Measurements from ENCODE around the gene FAM83F.

DNA sequence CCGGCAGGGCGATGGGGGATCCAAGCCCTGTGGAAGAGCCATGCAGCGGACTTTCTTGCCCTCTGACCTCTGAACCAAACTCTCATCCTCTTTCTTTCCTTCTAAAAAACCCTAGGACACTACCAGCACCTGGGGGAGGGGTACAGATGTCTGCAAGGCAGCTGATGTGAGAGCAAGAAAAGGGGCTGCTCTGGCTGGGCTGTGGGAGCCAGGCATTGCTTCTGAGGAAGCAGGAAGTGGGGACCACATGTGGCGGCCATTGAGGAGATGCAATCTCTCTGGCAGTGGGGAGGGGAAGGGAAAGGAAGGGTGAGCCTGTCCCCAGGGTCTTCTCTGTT, 36.0 kb downstream of the FAM83F start:
- no peak for TF ChIP-seq POLR2AphosphoS5 (IDR thresholded peaks at IDR 0.05; ENCODE audit: insufficient read depth in 1 of 2, low read depth in 1 of 2)
- TF ChIP-seq, protein P1, sequence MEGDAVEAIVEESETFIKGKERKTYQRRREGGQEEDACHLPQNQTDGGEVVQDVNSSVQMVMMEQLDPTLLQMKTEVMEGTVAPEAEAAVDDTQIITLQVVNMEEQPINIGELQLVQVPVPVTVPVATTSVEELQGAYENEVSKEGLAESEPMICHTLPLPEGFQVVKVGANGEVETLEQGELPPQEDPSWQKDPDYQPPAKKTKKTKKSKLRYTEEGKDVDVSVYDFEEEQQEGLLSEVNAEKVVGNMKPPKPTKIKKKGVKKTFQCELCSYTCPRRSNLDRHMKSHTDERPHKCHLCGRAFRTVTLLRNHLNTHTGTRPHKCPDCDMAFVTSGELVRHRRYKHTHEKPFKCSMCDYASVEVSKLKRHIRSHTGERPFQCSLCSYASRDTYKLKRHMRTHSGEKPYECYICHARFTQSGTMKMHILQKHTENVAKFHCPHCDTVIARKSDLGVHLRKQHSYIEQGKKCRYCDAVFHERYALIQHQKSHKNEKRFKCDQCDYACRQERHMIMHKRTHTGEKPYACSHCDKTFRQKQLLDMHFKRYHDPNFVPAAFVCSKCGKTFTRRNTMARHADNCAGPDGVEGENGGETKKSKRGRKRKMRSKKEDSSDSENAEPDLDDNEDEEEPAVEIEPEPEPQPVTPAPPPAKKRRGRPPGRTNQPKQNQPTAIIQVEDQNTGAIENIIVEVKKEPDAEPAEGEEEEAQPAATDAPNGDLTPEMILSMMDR (IDR thresholded peaks at IDR 0.05), result no peak
- no peak for TF ChIP-seq POLR2A (IDR thresholded peaks at IDR 0.05)

All from vagina (tissue), 2 donors.